SW 1271 (cell line): ENCODE data around the gene GPD2.
"Not testable (repeated sequence)": the region's sequence is repeated elsewhere in the genome, so short reads cannot be mapped to it uniquely, and the experiment has no call there.

Experiments
- DNase-seq, 2 experiments: peaks; one replicate each; lab custom pipeline; 2025; lab: John Stamatoyannopoulos, UW

GPD2 gene

DNA sequence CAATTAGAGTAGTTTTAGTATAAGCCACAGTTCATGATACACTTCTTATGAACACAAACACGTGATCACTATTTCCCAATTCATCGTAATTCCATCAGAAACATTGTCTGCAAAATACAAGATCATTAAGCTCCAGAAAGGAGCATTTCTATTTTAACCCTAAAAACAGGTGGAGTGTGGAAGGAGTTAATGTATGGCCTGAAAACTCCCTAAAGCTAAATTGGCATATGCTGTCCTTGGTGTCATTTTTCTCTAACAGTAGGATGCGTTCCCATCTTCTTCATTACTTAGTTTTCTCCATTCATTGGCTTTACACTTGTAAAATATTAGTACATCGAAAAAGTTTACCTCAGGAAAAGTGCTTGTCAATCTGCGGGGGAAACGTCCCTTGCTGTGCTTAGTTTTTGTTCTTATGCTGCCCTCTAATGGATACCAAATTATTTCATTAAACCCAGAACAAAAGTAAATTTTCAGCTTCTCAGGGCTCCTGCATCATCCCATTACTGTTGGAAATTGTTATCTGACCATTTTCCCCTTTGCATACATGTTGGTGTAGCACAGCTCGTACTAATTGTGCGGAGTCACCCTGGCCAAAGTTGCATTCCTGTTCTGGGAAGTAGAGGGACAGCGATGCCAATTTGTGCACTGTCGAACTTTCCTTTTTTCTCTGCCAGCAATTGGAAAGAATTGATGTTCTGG, 153.4 kb downstream of the GPD2 start:
- peak in 1 of 2 experiments; percentile 55 for DNase-seq

DNA sequence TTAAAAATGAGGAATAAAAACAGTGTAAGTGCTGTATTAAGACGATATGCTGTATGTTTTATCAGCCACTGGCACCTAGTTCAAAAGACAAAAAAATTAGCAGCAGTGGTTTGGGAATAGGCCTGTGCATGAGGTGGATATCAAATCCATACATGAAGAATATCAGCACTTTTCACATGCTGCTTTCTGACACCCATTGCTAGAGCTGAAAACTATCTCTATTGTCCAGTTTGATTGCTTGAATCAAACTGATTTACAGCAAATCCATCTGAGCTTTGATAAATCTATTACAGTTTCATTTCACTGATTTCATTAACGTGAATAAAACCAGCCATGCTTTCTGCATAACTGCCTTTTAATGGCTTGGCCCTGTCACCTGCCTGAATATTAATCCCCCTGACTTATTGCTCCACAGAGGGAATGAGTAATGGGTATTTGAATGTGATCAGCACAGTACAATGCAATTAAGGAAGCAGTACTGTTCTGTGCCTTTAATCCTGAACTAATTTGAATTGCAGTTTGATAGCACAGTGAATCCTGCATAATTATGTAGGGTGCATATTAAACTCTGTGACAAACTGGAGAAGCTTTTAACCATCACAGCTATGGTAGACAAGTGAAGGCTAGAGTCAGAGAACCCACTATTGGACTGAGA, 154.0 kb downstream of the GPD2 start:
- DNase-seq: no peak

DNA sequence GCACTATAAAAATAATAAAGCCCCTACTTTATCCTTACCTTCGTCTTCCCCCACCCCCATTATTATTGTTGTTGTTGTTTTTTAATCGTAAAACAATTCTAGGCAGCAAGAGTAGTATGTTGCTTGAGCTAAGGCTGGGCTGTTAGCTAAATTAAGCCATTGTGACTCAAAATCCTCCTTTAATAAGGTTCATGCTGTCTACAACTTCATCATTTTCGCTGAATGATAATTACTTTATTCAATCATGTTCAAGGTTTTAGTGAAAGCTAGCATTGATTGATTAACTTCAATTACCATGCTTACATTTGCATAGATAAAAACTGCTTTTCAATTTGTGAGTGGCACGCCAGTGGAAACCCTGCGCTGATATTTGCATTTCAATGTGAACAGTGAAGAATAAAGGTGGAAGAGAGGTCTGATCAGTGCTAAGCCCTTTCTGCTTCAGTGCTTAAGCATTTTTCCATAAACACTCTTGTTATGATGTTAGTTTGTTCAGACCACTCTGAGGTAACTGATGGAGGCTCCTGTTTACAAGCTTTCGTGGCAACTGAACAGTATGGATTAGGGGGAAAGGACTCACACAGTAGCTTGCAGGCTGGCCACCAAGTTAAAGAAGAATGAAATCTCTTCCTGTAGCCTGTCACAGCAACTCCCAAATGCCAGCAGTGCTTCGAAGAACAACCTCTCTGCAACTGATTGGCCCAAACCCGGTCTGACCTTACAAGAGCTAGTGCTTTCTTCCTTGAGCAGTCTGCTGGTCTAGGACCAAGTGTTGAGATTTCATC, 156.8 kb downstream of the GPD2 start:
- no peak for DNase-seq

DNA sequence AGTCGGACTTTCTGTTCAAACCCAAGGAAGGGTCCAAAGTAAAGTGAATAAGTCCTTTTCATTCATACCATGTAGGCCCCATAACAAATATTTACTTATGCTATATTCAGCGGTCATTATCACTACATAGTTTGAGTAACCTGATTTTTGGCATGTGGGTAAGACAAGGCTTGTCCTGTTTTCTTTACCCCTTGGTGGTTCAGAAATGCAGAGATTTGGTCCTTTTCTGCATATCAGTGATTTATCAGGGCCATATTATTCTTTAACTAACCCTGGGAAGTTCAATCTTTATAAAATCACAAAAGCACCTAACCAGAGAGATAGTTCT, 157.4 kb downstream of the GPD2 start:
- DNase-seq: no peak

DNA sequence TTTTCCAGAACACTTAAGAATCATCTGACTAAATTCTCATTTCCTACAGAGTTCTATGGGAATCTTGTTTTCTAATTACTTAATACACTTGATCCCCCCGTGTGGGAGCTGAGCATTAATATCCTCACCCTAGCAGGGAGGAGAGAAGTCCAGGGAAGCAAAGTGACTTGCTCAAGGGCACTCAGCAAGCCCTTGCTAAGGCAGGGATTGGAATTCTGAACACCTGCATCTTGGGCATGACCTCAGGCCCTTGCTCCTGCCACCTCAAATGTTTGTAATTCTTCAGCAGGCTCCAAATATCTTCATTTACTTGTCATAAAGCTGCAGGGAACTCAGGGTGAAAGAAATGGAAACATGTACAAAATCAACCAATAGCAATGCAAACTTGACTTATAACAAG, 162.4 kb downstream of the GPD2 start:
- DNase-seq: no peak

DNA sequence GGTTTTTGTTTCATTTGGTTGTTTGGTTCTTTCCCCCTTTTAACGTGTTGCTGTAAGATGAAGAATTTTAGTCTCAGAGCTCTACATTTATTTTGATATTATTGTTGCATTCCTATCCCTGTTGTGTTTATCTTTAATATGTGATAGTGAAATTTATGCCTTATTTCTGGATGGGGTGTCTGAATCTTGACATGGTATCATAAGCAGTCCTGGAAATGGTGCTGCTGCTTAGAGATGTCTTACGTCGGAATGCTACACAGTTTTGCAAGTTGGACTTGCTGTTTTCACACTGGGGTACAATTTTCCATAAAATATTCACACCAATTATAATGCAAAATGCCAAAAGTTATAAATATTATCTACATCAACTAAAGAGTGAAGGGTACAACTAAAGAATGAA, 164.0 kb downstream of the GPD2 start:
- DNase-seq: no peak

DNA sequence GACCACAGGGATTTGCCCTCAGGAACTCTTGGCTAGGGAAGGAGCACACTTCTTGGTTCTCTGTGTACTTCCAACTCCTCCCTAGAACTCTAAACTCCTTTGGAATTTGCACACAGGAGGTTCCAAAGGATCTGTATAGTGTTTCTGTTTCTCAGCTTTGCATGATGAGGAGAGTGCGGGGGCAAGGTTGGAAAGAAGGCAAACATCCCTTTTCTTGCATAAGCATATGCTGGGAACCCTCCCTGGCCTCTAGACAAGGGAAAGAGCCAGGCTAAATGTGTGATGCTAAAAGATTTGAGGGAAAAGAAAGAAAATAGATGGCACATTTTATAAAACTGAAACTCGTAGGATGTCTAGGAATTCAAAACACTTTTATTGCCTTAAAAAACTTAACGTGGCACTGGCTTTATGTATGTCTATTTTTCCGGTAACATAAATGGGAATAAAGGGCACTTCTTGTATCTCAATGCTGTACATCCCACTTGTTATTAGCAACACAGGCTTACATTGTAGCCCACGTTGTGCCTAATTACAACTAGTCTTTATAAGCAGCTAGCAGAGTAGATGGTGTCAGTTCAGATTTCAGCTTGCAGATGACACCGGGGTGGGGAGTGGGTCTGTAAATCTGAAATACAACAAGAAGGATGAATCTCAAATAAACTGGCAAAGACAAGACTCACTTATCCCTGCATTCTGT, 165.8 kb downstream of the GPD2 start:
- no peak for DNase-seq

DNA sequence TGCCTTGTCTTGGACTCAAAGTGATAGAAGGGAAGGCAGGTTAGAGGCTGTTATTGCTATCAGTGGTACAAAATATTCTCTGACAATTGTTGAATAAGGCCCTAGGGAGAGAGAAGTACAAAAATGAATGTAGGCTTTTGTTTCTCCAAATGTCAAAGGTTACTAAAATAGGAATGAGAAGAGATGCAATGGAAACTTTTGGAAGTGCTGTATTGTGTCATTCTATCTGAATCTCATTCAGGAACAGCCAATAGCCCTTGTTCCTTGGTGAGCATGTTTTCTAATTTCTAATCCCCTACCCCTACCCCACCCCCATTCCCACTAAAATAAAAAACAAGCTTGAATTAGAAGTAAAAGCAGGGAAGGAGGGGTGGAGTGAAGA, 166.4 kb downstream of the GPD2 start:
- no peak for DNase-seq

DNA sequence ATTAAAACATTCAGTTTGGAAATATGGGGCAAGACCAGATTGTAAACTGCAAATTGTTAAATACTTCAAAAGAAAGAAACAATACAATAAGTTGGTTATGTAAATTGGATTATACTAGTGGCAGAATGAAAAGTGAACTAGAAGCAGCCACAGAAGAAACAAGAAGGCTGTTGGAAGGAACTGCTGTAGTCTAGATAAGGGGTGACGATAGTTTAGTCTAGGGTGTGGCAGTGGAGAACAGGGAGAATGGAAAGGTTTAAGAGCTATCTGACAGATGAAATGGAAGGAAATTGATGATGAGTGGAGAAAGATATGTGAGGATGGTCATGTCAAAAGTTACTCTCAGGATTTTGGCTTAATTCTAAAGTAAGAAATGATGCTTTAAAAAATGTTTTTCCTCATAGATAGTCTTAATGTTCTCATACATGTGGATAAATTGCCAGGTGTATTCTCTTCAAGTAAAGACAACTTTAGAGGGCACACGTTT, 179.7 kb downstream of the GPD2 start:
- no peak for DNase-seq

DNA sequence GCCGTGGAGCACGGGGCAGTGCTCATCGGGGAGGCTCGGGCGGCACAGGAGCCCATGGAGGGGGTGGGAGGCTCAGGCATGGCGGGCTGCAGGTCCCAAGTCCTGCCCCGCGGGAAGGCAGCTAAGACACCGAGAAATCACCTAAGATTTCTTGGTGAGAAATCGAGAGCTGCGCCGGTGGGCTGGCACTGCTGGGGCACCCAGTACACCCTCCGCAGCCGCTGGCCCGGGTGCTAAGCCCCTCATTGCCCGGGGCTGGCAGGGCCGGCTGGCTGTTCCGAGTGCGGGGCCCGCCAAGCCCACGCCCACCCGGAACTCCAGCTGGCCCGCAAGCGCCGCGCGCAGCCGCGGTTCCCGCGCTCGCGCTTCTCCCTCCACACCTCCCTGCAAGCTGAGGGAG, 181.9 kb downstream of the GPD2 start:
- not testable (repeated sequence) for DNase-seq

DNA sequence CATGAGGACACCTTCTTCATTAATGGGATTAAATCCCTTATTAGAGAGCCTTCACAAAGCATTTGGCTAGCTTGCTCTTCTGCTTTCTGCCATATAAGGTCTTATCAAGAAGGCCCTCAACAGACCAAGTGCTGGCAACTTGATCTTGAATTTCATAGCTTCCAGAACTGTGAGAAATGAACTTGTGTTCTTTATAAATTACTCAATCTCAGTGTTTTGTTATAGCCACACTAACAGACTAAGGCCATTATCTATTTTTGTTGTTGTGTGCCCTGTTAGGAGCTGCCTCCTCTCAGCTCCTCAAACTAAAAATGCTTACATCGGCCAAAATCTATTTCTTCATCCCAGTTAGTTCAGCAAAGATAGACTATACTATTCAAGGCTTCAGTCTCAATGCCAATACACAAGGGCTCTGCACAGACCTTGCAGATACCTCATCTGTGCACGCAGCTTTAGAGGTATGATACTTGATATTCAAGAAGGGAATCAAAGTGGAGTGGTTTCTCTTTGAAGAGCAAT, 182.9 kb downstream of the GPD2 start:
- DNase-seq: no peak

DNA sequence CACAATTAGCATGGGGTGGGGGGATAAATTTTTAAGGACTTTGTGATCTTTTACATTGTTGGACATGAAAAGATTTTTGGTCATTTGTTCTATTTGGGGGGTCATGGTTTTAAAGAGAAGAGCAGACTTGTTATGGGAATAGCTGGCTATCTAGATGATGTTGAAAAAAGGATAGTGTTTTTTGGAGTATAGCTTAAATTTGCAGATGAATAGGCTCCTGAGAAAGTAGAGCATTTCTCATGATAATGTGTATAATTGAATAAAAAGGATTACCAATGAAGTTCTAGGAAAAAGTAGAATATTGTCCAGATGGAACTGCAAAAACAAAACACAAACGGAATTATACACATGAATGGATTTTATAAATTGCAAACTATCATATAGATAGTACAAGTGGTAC, 186.3 kb downstream of the GPD2 start:
- DNase-seq: no peak

DNA sequence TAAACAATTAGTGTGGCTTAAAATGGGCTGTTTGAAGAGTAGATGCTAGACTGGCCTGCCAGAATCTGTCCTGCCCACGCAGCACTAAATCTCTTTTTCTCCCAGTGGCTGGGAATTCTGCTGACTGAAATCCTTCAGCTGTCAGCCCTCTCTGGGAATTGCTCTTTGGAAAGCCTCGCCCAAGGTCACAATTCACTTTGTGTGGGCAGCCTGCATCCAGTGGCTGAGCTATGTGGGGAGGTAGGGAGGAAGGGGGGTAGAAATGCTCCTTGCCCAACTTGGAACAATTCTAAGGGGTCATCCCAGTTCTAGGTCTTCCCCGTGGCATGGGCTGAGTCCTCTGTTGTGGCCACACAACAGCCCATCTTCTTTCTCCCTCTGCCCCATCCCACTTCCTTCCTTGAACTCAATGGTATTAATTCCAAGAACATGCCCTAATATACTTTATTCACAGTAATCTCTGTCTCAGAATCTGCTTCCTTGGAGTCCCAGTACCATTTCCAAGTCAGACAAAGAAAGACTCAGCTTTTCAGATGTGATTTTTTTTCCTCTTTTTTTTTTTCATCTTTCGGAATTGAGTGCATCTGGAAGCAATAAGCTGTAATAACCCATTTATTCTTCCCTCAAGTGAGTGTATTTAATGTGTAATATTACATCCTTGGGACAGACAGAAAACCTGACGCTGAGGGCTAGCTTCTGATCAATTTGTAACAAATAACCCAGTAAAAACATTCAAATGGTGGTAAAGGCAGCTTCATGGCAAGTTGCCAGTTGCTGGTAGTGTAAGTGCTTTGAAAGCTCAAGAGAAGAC, 189.4 kb downstream of the GPD2 start:
- DNase-seq: no peak

DNA sequence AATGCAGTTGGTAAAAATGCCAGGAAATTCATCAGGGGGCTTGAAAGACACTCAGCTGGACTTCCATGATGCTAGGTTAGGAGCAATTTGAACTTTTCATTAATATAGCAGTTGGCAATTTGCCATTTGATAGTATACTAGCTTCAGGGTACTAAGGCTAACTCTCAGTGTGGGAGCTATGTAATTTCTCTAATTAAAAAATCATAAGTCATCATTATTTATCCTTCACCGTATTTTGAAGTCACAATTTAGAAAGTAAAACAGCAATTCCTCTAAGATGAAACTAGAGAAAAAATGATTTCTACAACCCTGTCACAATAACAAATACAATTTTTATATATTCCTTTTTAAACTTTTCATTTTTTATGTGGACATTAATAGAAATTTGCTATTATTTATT, 190.8 kb downstream of the GPD2 start:
- no peak for DNase-seq

DNA sequence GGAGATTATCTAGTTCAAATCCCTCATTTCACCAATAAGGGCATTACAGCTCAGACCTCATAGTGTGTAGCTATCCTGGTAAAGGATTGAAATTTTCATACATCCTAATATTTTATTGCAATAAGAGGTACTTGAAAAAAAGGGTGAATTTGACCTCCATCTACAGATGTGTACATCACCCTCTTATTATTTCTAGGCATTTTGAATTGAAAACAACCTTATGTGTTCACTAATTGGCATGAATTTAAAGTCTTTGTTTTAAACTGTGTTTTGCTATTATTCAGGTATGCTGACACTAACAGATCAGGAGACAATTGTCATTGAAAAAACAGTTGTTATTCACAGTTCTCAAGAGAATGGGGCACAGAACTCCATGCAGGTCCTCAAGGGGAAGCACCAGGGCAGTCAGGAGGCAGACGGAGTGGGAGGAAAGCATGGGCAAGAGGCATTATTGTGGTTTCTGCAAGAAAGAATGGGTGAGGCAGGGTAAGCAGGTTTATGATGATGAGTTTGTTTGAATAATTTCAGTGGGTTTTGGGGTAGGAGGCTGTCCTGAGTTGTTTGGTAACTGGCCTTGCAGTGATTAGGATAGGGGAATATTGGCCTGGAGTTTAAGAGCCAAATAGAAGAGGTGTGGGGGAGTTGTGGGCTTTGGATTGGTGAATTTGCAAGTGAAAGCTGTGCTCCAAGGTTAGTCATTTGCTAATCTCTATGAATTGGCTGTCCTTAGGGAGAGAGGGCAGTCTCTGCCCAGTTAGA, 194.6 kb downstream of the GPD2 start:
- no peak for DNase-seq

DNA sequence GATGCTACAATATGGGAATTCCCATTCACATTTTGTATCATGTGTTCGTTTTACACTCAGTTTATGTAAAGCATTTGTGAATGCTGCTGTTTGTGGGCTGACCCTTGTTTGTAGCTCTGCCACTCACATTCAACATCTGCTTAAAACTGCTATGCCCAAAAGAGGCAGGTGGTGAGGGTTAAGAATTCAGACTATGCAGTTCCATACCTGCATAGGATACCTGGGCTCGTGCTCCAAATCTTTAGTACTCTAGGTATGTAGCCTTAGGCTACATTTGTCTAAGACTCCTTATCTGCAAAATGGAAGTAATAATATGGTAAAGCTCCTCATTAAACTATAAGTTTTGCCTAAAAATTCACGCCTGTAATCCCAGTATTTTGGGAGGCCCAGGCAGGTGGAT, 199.5 kb downstream of the GPD2 start:
- no peak for DNase-seq
